GM19043 (cell line): ENCODE results near the gene GABRR2.
"Not testable (repeated sequence)": the region's sequence is repeated elsewhere in the genome, so short reads cannot be mapped to it uniquely, and the experiment has no call there.

Source experiments
- ATAC-seq: cut with Tn5 transposase; IDR thresholded peaks from one replicate; pipeline ENCODE4 v1.9.1; 2021; ENCODE audit warnings: low read depth; ENCODE audit not compliant: unreplicated experiment

Gene GABRR2

GRCh38 chr6:89295981-89296380 is 19.1 kb downstream of the GABRR2 start:
- no peak for ATAC-seq

DNA sequence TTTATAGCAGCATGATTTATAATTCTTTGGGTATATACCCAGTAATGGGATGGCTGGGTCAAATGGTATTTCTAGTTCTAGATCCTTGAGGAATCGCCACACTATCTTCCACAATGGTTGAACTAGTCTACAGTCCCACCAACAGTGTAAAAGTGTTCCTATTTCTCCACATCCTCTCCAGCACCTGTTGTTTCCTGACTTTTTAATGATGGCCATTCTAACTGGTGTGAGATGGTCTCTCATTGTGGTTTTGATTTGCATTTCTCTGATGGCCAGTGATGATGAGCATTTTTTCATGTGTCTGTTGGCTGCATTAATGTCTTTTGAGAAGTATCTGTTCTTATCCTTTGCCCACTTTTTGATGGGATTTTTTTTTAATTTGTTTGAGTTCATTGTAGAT is 20.0 kb downstream of the GABRR2 start:
- not testable (repeated sequence) for ATAC-seq

GRCh38 chr6:89291256-89291819 is 23.8 kb downstream of the GABRR2 start:
- ATAC-seq = no peak

- ATAC-seq = no peak
These were observed 24.5 kb downstream of the GABRR2 start for GRCh38 chr6:89290401-89291155.

DNA sequence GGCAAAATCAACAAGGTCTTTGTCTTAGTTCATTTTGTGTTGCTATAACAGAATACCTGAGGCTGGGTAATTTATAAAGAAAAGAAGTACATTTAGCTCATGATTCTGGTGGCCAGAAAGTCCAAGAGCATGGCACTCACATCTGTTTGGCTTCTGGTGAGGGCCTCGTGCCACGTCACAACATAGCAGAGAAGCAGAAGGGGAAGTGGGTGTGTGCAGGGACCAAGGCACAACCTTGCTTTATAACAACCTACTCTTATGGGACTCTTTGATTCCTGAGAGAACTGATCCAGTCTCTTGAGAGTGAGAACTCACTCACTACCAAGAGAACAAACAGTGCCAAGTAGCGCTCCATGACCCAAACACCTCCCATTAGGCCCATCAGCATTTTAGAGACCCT is 25.4 kb downstream of the GABRR2 start:
- no peak for ATAC-seq

DNA sequence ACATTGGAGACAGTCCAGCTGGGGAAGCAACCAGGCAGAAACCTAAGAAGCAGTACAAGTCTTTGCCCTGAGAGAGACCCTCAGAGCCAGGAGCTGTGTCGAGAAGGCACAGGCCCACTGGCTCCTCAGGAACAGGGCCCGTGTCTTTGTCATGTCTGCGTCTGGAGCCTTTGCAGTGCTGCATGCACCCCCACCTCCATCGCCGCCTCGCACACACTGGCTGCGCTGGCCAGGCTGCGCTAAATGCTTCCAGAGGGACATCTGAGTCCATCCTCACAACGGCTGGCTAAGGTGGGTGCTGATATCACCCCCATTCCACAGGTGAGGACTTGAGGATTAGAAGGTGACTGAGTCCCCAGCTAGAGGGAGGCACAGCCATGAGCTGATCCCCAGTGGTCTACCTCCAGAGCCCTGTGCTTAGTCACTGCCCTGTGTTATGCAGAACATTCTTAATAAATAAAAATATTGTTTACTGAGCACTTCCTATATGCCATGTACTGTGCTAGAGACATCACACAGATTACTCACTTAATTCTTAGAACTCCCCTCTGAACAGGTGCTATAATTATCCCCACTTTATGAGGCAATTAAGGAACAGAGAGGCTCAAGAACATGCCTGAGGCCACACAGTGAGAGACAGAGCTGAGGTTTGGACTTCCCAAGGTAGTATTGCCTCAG is 27.6 kb downstream of the GABRR2 start:
- no peak for ATAC-seq

GRCh38 chr6:89286516-89286915 is 28.6 kb downstream of the GABRR2 start:
- ATAC-seq = no peak

- no peak for ATAC-seq
These were observed 29.9 kb downstream of the GABRR2 start for GRCh38 chr6:89284963-89285735.

GRCh38 chr6:89284081-89284480 is 31.0 kb downstream of the GABRR2 start:
- no peak for ATAC-seq

- ATAC-seq = no peak
These were observed 32.4 kb downstream of the GABRR2 start for GRCh38 chr6:89282749-89283148.

DNA sequence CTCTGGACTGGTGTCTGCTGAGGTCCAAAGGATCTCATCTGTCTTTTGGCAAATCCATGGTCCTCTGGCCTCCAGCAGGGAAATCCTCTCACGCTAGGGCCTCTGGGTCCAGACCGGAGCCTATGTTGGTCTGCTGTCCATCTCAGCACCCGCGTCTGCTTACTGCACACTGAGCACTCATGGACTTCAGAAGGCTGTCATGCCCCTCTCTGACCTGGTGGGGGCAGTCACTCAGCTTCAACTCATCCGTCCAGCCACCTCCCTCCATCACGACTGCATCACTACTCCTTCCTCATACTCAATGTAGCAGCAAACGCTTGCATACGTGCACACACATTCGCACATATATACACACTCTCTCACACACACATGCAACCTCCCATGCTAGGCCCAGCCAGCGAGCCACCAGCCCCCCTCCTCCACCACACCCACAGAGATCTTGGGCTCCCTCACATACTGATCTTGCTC is 33.3 kb downstream of the GABRR2 start:
- peak; percentile 98 for ATAC-seq

- ATAC-seq = no peak
These were observed 36.1 kb downstream of the GABRR2 start for GRCh38 chr6:89278956-89279355.

DNA sequence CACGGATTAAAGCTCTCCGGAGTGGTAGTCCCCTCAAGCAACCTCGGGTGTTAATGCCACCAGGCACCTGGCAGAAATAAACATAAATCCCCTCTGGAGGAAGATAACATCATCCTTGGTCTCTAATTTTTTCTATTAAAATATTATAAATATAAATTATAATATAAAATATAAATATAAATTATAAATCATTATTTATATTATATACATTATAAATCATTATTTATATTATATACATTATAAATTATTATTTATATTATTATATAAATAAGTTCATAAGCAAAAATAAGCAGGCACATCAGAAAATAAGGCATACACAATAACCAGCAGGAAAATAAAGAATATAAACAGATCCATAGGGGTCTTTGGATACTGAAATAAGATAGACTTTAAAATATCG is 39.2 kb downstream of the GABRR2 start:
- no peak for ATAC-seq

DNA sequence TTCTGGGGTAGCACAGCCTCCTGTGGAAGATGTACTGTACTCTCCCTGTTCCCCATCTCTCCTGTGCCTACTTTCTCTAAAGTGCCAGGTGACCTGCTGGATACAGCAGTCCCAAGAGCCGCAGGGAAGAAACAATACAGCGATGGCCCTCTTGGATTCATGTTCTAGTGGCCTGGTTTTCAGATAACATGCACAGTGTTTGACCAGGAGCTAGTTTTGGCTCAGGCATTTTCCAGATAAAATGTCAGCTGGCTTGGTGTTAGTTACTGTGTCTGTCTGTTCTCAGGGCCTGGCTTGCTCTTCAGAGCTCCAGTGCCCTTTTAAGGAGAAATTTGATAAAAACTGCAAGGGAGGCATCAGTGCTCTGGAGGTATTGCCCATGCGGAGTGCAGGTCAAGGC is 41.3 kb downstream of the GABRR2 start:
- ATAC-seq = no peak

GRCh38 chr6:89272596-89272995 is 42.5 kb downstream of the GABRR2 start:
- no peak for ATAC-seq

DNA sequence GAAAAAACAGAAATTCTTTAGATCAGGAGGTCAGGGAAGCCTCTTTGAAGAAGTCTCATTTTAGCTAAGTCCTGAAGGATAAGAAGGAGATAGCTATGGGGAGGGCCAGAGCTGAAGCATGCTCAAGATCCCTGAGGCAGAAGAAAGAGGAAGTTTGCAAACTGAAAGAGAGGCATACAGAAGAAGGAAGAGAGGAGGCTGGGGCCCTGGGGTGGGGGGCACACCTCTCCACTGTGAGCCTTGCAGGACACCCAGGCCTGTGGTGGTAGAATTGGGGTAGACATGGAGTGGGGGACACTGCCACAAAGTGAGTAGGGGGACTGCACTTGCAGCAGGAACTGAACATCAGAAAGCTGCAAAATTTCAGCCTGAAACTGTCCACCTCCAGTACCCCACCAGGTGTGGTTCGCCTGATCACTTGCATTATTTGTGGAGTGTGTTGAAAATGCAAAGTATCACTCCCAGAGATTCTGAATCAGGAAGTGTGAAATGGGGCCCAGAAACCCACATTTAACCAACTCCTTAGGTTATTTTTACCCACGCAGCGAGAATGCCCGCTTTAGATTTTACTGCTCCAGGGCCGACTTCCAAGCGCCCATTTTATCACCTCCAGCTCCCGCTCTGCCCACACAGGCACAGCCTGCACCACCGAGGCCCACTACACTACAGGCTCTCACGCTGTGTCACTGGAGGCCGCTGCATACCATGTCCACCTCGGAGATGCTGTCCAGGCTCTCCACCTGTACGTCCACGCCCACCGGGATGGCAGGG is 44.0 kb downstream of the GABRR2 start:
- peak; percentile 60 for ATAC-seq

GRCh38 chr6:89269981-89270380 is 45.1 kb downstream of the GABRR2 start:
- no peak for ATAC-seq

- no peak for ATAC-seq
These were observed 45.8 kb downstream of the GABRR2 start for GRCh38 chr6:89269252-89269651.

GRCh38 chr6:89268776-89269175 is 46.3 kb downstream of the GABRR2 start:
- ATAC-seq = no peak

- ATAC-seq = no peak
These were observed 47.2 kb downstream of the GABRR2 start for GRCh38 chr6:89267918-89268317.
